CD14-positive monocyte (primary cell): ENCODE measurements around the gene FRAS1. TPM values are rescaled to one million over a fixed set of nuclear protein-coding genes. Genes with fewer than 3 reads are reported as not detected.

Experiments
- DNase-seq, 3 donors: peaks; one replicate each; pipeline ENCODE4 v3.0.0-alpha.2; 2011 to 2022
- H2AFZ ChIP-seq: 2 replicates; pipeline ENCODE4 v1.6.0; 2012; ENCODE audit warnings: mild to moderate bottlenecking, low read depth, low read length, inconsistent platforms; ENCODE audit not compliant: insufficient read depth, poor library complexity, severe bottlenecking
- H3K27ac ChIP-seq, 2 donors: 1 replicate in 1 of 2; 2 replicates in 1 of 2; pipeline ENCODE4 v1.5.1; 2012 to 2013; ENCODE audit warnings: low read length in 2 of 2, control low read depth in 1 of 2, inconsistent platforms in 1 of 2, low read depth in 1 of 2, mild to moderate bottlenecking in 1 of 2
- H3K27me3 ChIP-seq, 2 donors: one replicate each; pipeline versions ENCODE4 v1.6.0 to v1.6.1; 2011 to 2013; ENCODE audit warnings: low read length in 2 of 2; ENCODE audit not compliant: control insufficient read depth in 2 of 2, insufficient read depth in 2 of 2
- H3K36me3 ChIP-seq, 2 donors: replicated peaks in 1 of 2; 1 replicate in 1 of 2; 2 replicates in 1 of 2; pipeline versions ENCODE4 v1.5.1 to v1.6.1; 2012 to 2013; ENCODE audit warnings: low read length in 2 of 2, control low read depth in 1 of 2, inconsistent platforms in 1 of 2, mild to moderate bottlenecking in 1 of 2; ENCODE audit not compliant: insufficient read depth in 2 of 2, control insufficient read depth in 1 of 2
- H3K4me1 ChIP-seq, 2 donors: 1 replicate in 1 of 2; 2 replicates in 1 of 2; pipeline versions ENCODE4 v1.5.1 to v1.6.1; 2012 to 2013; ENCODE audit warnings: low read length in 2 of 2, control low read depth in 1 of 2, inconsistent platforms in 1 of 2, mild to moderate bottlenecking in 1 of 2, moderate library complexity in 1 of 2; ENCODE audit not compliant: insufficient read depth in 2 of 2, control insufficient read depth in 1 of 2
- H3K4me2 ChIP-seq: replicated peaks from 2 replicates; pipeline ENCODE3; 2012; ENCODE audit warnings: low read length, moderate library complexity, mild to moderate bottlenecking; ENCODE audit not compliant: poor library complexity, severe bottlenecking; ENCODE audit errors: extremely low read depth
- H3K4me3 ChIP-seq, 3 experiments: fragments of 200-600 bp in 1 of 3; sonication (generic) in 1 of 3; replicated peaks in 1 of 3; 1 replicate in 2 of 3; 2 replicates in 1 of 3; pipeline ENCODE4 v1.5.1; 2011 to 2013; ENCODE audit warnings: low read length in 3 of 3, mild to moderate bottlenecking in 3 of 3, control low read depth in 2 of 3, low read depth in 2 of 3, inconsistent platforms in 1 of 3, moderate library complexity in 1 of 3
- H3K79me2 ChIP-seq: 2 replicates; pipeline ENCODE4 v1.6.0; 2012; ENCODE audit warnings: mild to moderate bottlenecking, control low read depth, inconsistent platforms, low read length, moderate library complexity; ENCODE audit not compliant: insufficient read depth
- H3K9ac ChIP-seq: 2 replicates; pipeline ENCODE4 v1.6.0; 2017; ENCODE audit warnings: low read length, mild to moderate bottlenecking; ENCODE audit not compliant: insufficient read depth, poor library complexity, severe bottlenecking
- H3K9me3 ChIP-seq, 2 donors: replicated peaks in 1 of 2; 1 replicate in 1 of 2; 2 replicates in 1 of 2; pipeline versions ENCODE4 v1.5.1 to v1.6.1; 2012 to 2013; ENCODE audit warnings: low read length in 2 of 2, control low read depth in 1 of 2; ENCODE audit not compliant: control insufficient read depth in 1 of 2, insufficient read depth in 1 of 2
- H4K20me1 ChIP-seq: 2 replicates; pipeline ENCODE4 v1.6.0; 2012; ENCODE audit warnings: mild to moderate bottlenecking, low read length, control low read depth, moderate library complexity; ENCODE audit not compliant: insufficient read depth
- H3K27ac Mint-ChIP-seq, 7 donors: one replicate each; pipeline ENCODE4 v1.8.0; 2020; ENCODE audit warnings: mild to moderate bottlenecking in 7 of 7, mixed read lengths in 7 of 7, moderate library complexity in 6 of 7, inconsistent platforms in 2 of 7
- H3K27me3 Mint-ChIP-seq, 3 donors: one replicate each; pipeline ENCODE4 v1.8.0; 2021 to 2022; ENCODE audit warnings: low read depth in 3 of 3, mild to moderate bottlenecking in 3 of 3, mixed read lengths in 3 of 3, moderate library complexity in 3 of 3, inconsistent platforms in 1 of 3
- H3K36me3 Mint-ChIP-seq, 2 donors: one replicate each; pipeline ENCODE4 v1.8.0; 2020; ENCODE audit warnings: mixed read lengths in 2 of 2, inconsistent platforms in 1 of 2, mild to moderate bottlenecking in 1 of 2
- H3K4me1 Mint-ChIP-seq: one replicate; pipeline ENCODE4 v1.8.0; 2020; ENCODE audit warnings: mild to moderate bottlenecking, mixed read lengths
- H3K4me3 Mint-ChIP-seq, 2 donors: one replicate each; pipeline ENCODE4 v1.8.0; 2020; ENCODE audit warnings: mild to moderate bottlenecking in 2 of 2, mixed read lengths in 2 of 2, moderate library complexity in 1 of 2
- H3K9me3 Mint-ChIP-seq, 7 donors: one replicate each; pipeline ENCODE4 v1.8.0; 2020 to 2022; ENCODE audit warnings: mixed read lengths in 7 of 7, mild to moderate bottlenecking in 6 of 7, moderate library complexity in 6 of 7, inconsistent platforms in 2 of 7
- CTCF ChIP-seq: fragments of 200-600 bp; IDR thresholded peaks from one replicate; pipeline ENCODE4 v1.8.0; 2022; ENCODE audit warnings: antibody characterized with exemption, mild to moderate bottlenecking
- WGBS: methylation state at CpG from one replicate; pipeline ENCODE4 v1.1.5; 2013; ENCODE audit warnings: missing lambda C conversion rate; ENCODE audit not compliant: insufficient coverage; 5-methylcytosine and 5-hydroxymethylcytosine counted together
- intact Hi-C, 2 donors: fragments of 100-400 bp; cut with micrococcal nuclease; formaldehyde crosslinking; loops; one replicate each; pipeline versions ENCODE4 v1.15.0 to v1.15.1; 2023
- polyA plus RNA-seq, 3 donors: library from polyadenylated mRNA; depleted of rRNA in 1 of 3; unstranded in 2 of 3; stranded (reverse) in 1 of 3; fragments of 300-500 nt in 2 of 3; fragments of >200 nt in 1 of 3; fragmentation: Illumina TruSeq in 2 of 3; gene quantifications; 1 replicate in 2 of 3; 2 replicates in 1 of 3; pipeline ENCODE4 v1.2.3, GENCODE V29; 2012 to 2021

FRAS1 gene
- polyA plus RNA-seq, 3 donors: not detected

GRCh38 chr4:78218260-78218659 lies 161.1 kb downstream of the FRAS1 start:
- Histone ChIP-seq H3K79me2 (no peaks in the 10 kb centered on the region), H4K20me1 (no peaks in the 10 kb centered on the region), H3K4me1 (no peaks in the 10 kb centered on the region), H3K9me3 (no peaks in the 10 kb centered on the region), H2AFZ (no peak overlapping the region), H3K36me3 (no peaks in the 10 kb centered on the region), H3K4me2 (no peak overlapping the region), H3K9ac (no peak overlapping the region), H3K4me3 (no peak overlapping the region), H3K27me3 (no peaks in the 10 kb centered on the region), H3K27ac (no peak overlapping the region)
- peaks cover 0 to 2% (median 0%) of the 10 kb centered on the region in 3 donors for H3K27me3 Mint-ChIP-seq
- H3K4me3 Mint-ChIP-seq: no peak overlapping the region
- DNase-seq: no peak
- H3K36me3 Mint-ChIP-seq: no peaks in the 10 kb centered on the region
- H3K4me1 Mint-ChIP-seq: no peaks in the 10 kb centered on the region
- 100% methylated on average over 2 of the region's 2 CpGs for WGBS
- TF ChIP-seq CTCF: no peak
- H3K27ac Mint-ChIP-seq: no peak overlapping the region
- intact Hi-C loops: no loop called here
- peaks cover 0 to 4% (median 0%) of the 10 kb centered on the region in 7 donors for H3K9me3 Mint-ChIP-seq

GRCh38 chr4:78219825-78220224 lies 162.7 kb downstream of the FRAS1 start:
- no peak for DNase-seq
- Histone ChIP-seq H3K9ac (no peak overlapping the region), H3K36me3 (no peaks in the 10 kb centered on the region), H3K27me3 (no peaks in the 10 kb centered on the region), H2AFZ (no peak overlapping the region), H3K79me2 (no peaks in the 10 kb centered on the region), H4K20me1 (no peaks in the 10 kb centered on the region), H3K4me2 (no peak overlapping the region), H3K4me3 (no peak overlapping the region), H3K27ac (no peak overlapping the region), H3K9me3 (no peaks in the 10 kb centered on the region), H3K4me1 (no peaks in the 10 kb centered on the region)
- no peaks in the 10 kb centered on the region for H3K36me3 Mint-ChIP-seq
- no CpG with 5 or more reads among the region's 2 CpGs for WGBS
- no peak for TF ChIP-seq CTCF
- intact Hi-C loops: no loop called here
- H3K4me3 Mint-ChIP-seq: no peak overlapping the region
- H3K27ac Mint-ChIP-seq: no peak overlapping the region
- peaks cover 0 to 3% (median 0%) of the 10 kb centered on the region in 7 donors for H3K9me3 Mint-ChIP-seq
- no peaks in the 10 kb centered on the region for H3K4me1 Mint-ChIP-seq
- peaks cover 0 to 2% (median 0%) of the 10 kb centered on the region in 3 donors for H3K27me3 Mint-ChIP-seq
